ENCODE data around the gene PNO1. TPM values are rescaled to one million over a fixed set of nuclear protein-coding genes. Genes with fewer than 3 reads are reported as not detected.

Gene PNO1
- total and polyA plus RNA-seq, 11 donors: 4.5 to 20.1 (median 8.8) TPM

DNA sequence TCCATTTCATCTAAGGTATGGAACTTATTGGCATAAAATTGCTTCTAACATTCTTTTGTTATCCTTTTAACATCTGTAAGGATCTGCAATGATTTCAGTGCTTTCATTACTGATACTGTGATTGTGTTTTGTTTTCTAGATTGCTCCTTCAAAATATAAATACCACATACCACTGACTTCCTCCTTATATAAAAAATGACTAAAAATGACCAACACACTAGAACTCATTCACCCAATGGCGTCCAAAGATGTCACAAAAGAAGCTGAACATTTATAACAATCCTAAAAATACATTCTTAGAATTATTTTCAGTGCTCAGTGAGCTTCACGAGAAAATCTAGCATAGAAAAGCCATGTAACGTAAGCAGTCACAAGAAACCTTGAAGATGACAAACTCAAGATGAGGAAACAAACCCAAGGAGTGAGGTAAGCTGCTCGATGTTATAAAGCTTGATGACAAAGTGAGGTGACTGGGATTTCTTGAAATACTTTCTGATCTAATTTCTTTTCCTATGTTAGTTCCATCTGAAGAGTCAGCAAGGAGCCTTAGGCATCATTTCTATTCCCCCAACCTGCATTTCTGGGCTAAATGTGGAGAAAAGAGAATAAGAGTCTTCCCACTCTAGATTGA lies 42.6 kb downstream of the PNO1 start:
- intact Hi-C loops (cut with DNase I): no loop called here
- 78 to 83% (median 82%) methylated on average over 4 of the region's 4 CpGs for WGBS, 4 donors
- H3K27ac ChIP-seq: peak overlapping the region in 1 of 12 donors; percentile 3
- peaks cover 0 to 55% (median 17%) of the 10 kb centered on the region in 12 donors for H3K4me1 ChIP-seq
- no peak for DNase-seq
- H3K36me3 ChIP-seq: peaks cover 0 to under 1% (median 0%) of the 10 kb centered on the region in 9 donors
- no peaks in the 10 kb centered on the region for H3K9me3 ChIP-seq
- TF ChIP-seq POLR2A (IDR thresholded peaks at IDR 0.05): no peak
- TF ChIP-seq, protein P1, sequence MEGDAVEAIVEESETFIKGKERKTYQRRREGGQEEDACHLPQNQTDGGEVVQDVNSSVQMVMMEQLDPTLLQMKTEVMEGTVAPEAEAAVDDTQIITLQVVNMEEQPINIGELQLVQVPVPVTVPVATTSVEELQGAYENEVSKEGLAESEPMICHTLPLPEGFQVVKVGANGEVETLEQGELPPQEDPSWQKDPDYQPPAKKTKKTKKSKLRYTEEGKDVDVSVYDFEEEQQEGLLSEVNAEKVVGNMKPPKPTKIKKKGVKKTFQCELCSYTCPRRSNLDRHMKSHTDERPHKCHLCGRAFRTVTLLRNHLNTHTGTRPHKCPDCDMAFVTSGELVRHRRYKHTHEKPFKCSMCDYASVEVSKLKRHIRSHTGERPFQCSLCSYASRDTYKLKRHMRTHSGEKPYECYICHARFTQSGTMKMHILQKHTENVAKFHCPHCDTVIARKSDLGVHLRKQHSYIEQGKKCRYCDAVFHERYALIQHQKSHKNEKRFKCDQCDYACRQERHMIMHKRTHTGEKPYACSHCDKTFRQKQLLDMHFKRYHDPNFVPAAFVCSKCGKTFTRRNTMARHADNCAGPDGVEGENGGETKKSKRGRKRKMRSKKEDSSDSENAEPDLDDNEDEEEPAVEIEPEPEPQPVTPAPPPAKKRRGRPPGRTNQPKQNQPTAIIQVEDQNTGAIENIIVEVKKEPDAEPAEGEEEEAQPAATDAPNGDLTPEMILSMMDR (IDR thresholded peaks at IDR 0.05): no peak
- H3K27me3 ChIP-seq: no peaks in the 10 kb centered on the region
- no peak for ATAC-seq
- H3K4me3 ChIP-seq: no peak overlapping the region

DNA sequence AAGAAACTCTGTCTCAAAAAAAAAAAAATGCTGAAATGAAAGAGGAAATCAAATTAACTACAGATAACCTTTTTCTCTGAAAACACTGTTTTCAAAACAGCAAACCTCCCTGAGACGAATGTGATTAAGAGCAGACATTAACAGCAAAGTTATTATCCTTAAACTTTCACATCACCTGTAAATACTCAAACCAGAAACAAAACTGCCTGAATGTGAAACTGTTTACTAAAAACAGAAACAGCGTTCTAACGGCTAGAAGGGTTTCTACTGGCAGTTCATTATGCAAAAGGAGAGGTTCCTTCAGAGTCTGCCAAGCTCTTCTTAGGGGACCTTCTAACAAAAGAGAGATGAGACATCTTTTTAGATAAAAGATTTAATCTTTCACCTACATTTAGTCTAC lies 45.9 kb downstream of the PNO1 start:
- H3K4me1 ChIP-seq: peaks cover 0 to 61% (median 19%) of the 10 kb centered on the region in 12 donors
- TF ChIP-seq, protein P1 (IDR thresholded peaks at IDR 0.05): no peak
- TF ChIP-seq POLR2A (IDR thresholded peaks at IDR 0.05): no peak
- peaks cover 0 to 5% (median 0%) of the 10 kb centered on the region in 9 donors for H3K36me3 ChIP-seq
- 34 to 46% (median 38%) methylated on average over 3 of the region's 3 CpGs for WGBS, 4 donors
- no peaks in the 10 kb centered on the region for H3K9me3 ChIP-seq
- H3K27ac ChIP-seq: peak overlapping the region in 1 of 12 donors; percentile 19
- H3K4me3 ChIP-seq: no peak overlapping the region
- ATAC-seq: no peak
- DNase-seq: no peak
- intact Hi-C loops (cut with DNase I): no loop called here
- no peaks in the 10 kb centered on the region for H3K27me3 ChIP-seq

DNA sequence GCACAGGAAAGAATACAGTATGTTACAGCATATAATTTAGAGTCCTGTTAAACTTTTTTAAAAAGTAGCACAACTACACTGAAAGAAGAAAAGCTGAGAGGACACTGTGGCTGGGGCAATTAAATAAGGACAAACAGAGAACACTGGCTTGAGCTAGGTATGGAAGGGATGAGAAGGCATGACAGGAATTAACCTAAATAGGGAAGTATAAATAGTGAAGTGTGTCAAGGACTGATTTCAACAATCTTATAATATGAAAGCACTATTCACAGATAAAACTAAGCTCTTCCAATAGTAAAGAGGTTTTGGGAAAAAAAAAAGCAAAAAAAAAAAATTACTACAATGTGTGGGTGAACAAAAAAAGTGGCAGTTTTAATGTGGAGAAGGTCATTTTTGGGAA lies 49.1 kb downstream of the PNO1 start:
- H3K27me3 ChIP-seq: no peaks in the 10 kb centered on the region
- no peaks in the 10 kb centered on the region for H3K9me3 ChIP-seq
- H3K4me1 ChIP-seq: peaks cover 0 to 40% (median 17%) of the 10 kb centered on the region in 12 donors
- H3K36me3 ChIP-seq: peaks cover 0 to 5% (median 3%) of the 10 kb centered on the region in 9 donors
- DNase-seq: no peak
- intact Hi-C loops (cut with DNase I): no loop called here
- ATAC-seq: no peak
- no peak overlapping the region for H3K4me3 ChIP-seq
- no peak for TF ChIP-seq POLR2A (IDR thresholded peaks at IDR 0.05)
- no peak overlapping the region for H3K27ac ChIP-seq

DNA sequence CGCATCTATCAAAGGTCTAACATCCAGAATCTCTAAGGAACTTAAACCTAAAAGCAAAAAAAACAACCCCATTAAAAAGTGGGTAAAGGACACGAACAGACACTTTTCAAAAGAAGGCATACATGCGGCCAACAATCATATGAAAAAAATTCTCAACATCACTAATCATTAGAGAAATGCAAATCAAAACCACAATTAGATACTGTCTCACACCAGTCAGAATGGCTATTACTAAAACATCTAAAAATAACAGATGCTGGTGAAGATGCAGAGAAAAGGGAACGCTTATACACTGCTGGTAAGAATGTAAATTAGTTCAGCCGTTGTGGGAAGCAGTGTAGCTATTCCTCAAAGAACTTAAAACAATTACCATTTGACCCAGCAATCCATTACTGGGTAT lies 56.7 kb downstream of the PNO1 start:
- ATAC-seq: no peak
- 78 to 92% (median 89%) methylated on average over 5 of the region's 5 CpGs for WGBS, 4 donors
- H3K4me1 ChIP-seq: peaks cover 0 to 58% (median 40%) of the 10 kb centered on the region in 12 donors

More for the DNA sequence above, 56.7 kb downstream of the PNO1 start:
- intact Hi-C loops (cut with DNase I): no loop called here
- DNase-seq: no peak
- H3K9me3 ChIP-seq: no peaks in the 10 kb centered on the region
- H3K4me3 ChIP-seq: no peak overlapping the region
- H3K27me3 ChIP-seq: no peaks in the 10 kb centered on the region
- peaks cover 0 to 39% (median 11%) of the 10 kb centered on the region in 9 donors for H3K36me3 ChIP-seq
- H3K27ac ChIP-seq: no peak overlapping the region
- TF ChIP-seq POLR2A (IDR thresholded peaks at IDR 0.05): no peak
- TF ChIP-seq, protein P1 (IDR thresholded peaks at IDR 0.05): no peak
